ENCODE measurements around the gene MLN.
A peak's percentile ranks its signal among the peaks of the same experiment; 100 is the strongest.

The MLN gene

GRCh38 chr6:33789550-33789895 is 14.3 kb downstream of the MLN start:
- ATAC-seq (no peak), DNase-seq (no peak)
- H3K4me3 Mint-ChIP-seq = peak overlapping the region; percentile 81 to 86
- H3K4me1 Mint-ChIP-seq = peaks cover 43% of the 10 kb centered on the region
- H3K27ac Mint-ChIP-seq = peak overlapping the region; percentile 75 to 78
- no peaks in the 10 kb centered on the region for H3K27me3 Mint-ChIP-seq
- H3K9me3 Mint-ChIP-seq = no peaks in the 10 kb centered on the region

GRCh38 chr6:33788694-33789549 is 14.9 kb downstream of the MLN start, which contains the start of gene LEMD2:
Gene LEMD2 (minus strand): TSS chr6:33789130. CDS start chr6:33789116, 14 bp downstream.
- ATAC-seq = peak; percentile 89
- Mint-ChIP-seq H3K4me1 (peaks cover 47% of the 10 kb centered on the region), H3K9me3 (no peaks in the 10 kb centered on the region), H3K27me3 (no peaks in the 10 kb centered on the region), H3K4me3 (peak within 1 kb of the TSS; percentile 88 to 96), H3K27ac (peak within 1 kb of the TSS; percentile 98 to 99)
- DNase-seq = peak; percentile 92 to 95

- DNase-seq (peak; percentile 64 to 72), ATAC-seq (peak; percentile 70)
- H3K4me3 Mint-ChIP-seq = peak overlapping the region; percentile 88 to 96
- H3K27me3 Mint-ChIP-seq = no peaks in the 10 kb centered on the region
- H3K9me3 Mint-ChIP-seq = no peaks in the 10 kb centered on the region
- peak overlapping the region; percentile 98 to 99 for H3K27ac Mint-ChIP-seq
- H3K4me1 Mint-ChIP-seq = peaks cover 51% of the 10 kb centered on the region
Observed at GRCh38 chr6:33787954-33788693, 15.7 kb downstream of the MLN start.

GRCh38 chr6:33787346-33787953 is 16.4 kb downstream of the MLN start:
- no peaks in the 10 kb centered on the region for H3K27me3 Mint-ChIP-seq
- DNase-seq = no peak
- ATAC-seq = peak; percentile 2
- peaks cover 51% of the 10 kb centered on the region for H3K4me1 Mint-ChIP-seq
- peak overlapping the region; percentile 98 to 99 for H3K27ac Mint-ChIP-seq
- H3K9me3 Mint-ChIP-seq = no peaks in the 10 kb centered on the region
- H3K4me3 Mint-ChIP-seq = peak overlapping the region; percentile 88 to 96

- H3K9me3 Mint-ChIP-seq = no peaks in the 10 kb centered on the region
- no peaks in the 10 kb centered on the region for H3K27me3 Mint-ChIP-seq
- H3K4me3 Mint-ChIP-seq = peak overlapping the region; percentile 40 to 96
- ATAC-seq (no peak), DNase-seq (no peak)
- peaks cover 51% of the 10 kb centered on the region for H3K4me1 Mint-ChIP-seq
- no peak overlapping the region for H3K27ac Mint-ChIP-seq
Observed at GRCh38 chr6:33786736-33787135, 17.1 kb downstream of the MLN start.

GRCh38 chr6:33785778-33786177 is 18.0 kb downstream of the MLN start:
- Mint-ChIP-seq H3K4me3 (peak overlapping the region; percentile 32 to 40), H3K4me1 (peaks cover 57% of the 10 kb centered on the region), H3K27ac (no peak overlapping the region), H3K9me3 (no peaks in the 10 kb centered on the region), H3K27me3 (no peaks in the 10 kb centered on the region)
- ATAC-seq (no peak), DNase-seq (no peak)

GRCh38 chr6:33784787-33785186 is 19.0 kb downstream of the MLN start:
- no peaks in the 10 kb centered on the region for H3K27me3 Mint-ChIP-seq
- no peaks in the 10 kb centered on the region for H3K9me3 Mint-ChIP-seq
- ATAC-seq = no peak
- H3K27ac Mint-ChIP-seq = no peak overlapping the region
- DNase-seq = no peak
- H3K4me3 Mint-ChIP-seq = no peak overlapping the region
- H3K4me1 Mint-ChIP-seq = peaks cover 55% of the 10 kb centered on the region

- H3K4me1 Mint-ChIP-seq = peaks cover 47% of the 10 kb centered on the region
- no peaks in the 10 kb centered on the region for H3K27me3 Mint-ChIP-seq
- DNase-seq (no peak), ATAC-seq (no peak)
- no peaks in the 10 kb centered on the region for H3K9me3 Mint-ChIP-seq
- no peak overlapping the region for H3K4me3 Mint-ChIP-seq
- H3K27ac Mint-ChIP-seq = peak overlapping the region; percentile 2 to 68
Observed at GRCh38 chr6:33783781-33784520, 19.9 kb downstream of the MLN start.

- ATAC-seq (no peak), DNase-seq (no peak)
- H3K4me1 Mint-ChIP-seq = peaks cover 43% of the 10 kb centered on the region
- H3K4me3 Mint-ChIP-seq = no peak overlapping the region
- no peaks in the 10 kb centered on the region for H3K27me3 Mint-ChIP-seq
- H3K9me3 Mint-ChIP-seq = no peaks in the 10 kb centered on the region
- peak overlapping the region; percentile 33 to 81 for H3K27ac Mint-ChIP-seq
Observed at GRCh38 chr6:33782561-33782960, 21.2 kb downstream of the MLN start.

GRCh38 chr6:33781131-33781975 is 22.4 kb downstream of the MLN start:
- Mint-ChIP-seq H3K9me3 (no peaks in the 10 kb centered on the region), H3K27me3 (no peaks in the 10 kb centered on the region), H3K27ac (no peak overlapping the region), H3K4me3 (no peak overlapping the region), H3K4me1 (peaks cover 31% of the 10 kb centered on the region)
- DNase-seq (no peak), ATAC-seq (no peak)

- ATAC-seq (no peak), DNase-seq (no peak)
- H3K27ac Mint-ChIP-seq = peak overlapping the region in 1 of 2 donors; percentile 69
- H3K4me3 Mint-ChIP-seq = no peak overlapping the region
- H3K9me3 Mint-ChIP-seq = no peaks in the 10 kb centered on the region
- H3K4me1 Mint-ChIP-seq = peaks cover 18% of the 10 kb centered on the region
- no peaks in the 10 kb centered on the region for H3K27me3 Mint-ChIP-seq
Observed at GRCh38 chr6:33779895-33780294, 23.9 kb downstream of the MLN start.

- Mint-ChIP-seq H3K27ac (no peak overlapping the region), H3K27me3 (no peaks in the 10 kb centered on the region), H3K4me1 (peaks cover 11% of the 10 kb centered on the region), H3K4me3 (no peak overlapping the region), H3K9me3 (no peaks in the 10 kb centered on the region)
- DNase-seq (no peak), ATAC-seq (no peak)
Observed at GRCh38 chr6:33779290-33779689, 24.5 kb downstream of the MLN start.

- Mint-ChIP-seq H3K9me3 (no peaks in the 10 kb centered on the region), H3K27me3 (no peaks in the 10 kb centered on the region), H3K4me1 (peaks cover 6% of the 10 kb centered on the region), H3K4me3 (no peak overlapping the region), H3K27ac (peak overlapping the region in 1 of 2 donors; percentile 37)
- DNase-seq (no peak), ATAC-seq (no peak)
Observed at GRCh38 chr6:33778444-33779121, 25.2 kb downstream of the MLN start.
